Left ventricle myocardium superior (tissue), 1 donor: ENCODE measurements around the gene ECT2L. TPM values are rescaled to one million over a fixed set of nuclear protein-coding genes. Genes with fewer than 3 reads are reported as not detected.
A peak's percentile ranks its signal among the peaks of the same experiment; 100 is the strongest.

Experiments
- ATAC-seq: fragments of 200-7000 bp; cut with Tn5 transposase; one replicate; pipeline ENCODE4 v1.9.1; 2020; ENCODE audit warnings: mild to moderate bottlenecking, moderate library complexity
- DNase-seq: peaks from one replicate; pipeline ENCODE4 v3.0.0-alpha.2; 2020
- intact Hi-C: fragments of 100-400 bp; cut with micrococcal nuclease; formaldehyde crosslinking; loops from one replicate; pipeline ENCODE4 v1.11.0; 2022
- total RNA-seq: library from RNA; stranded (reverse); fragmentation: NEBNext Ultra II Directional; extraction: Animal tissue kit (Norgen Biotek cat#: 25700); gene quantifications from one replicate; pipeline ENCODE4 v1.2.1, GENCODE V29; 2021
- donor health status: DM: no; HTN: yes; CAD: no; lungs with severe emphysema.

Gene ECT2L
- total RNA-seq, 1 donor from 2014 or later: 0.37 TPM

- no peak for ATAC-seq
- no peak for DNase-seq
- intact Hi-C loops: no loop called here
Measured at GRCh38 chr6:138800377-138801150, 4.7 kb downstream of the ECT2L start.

- intact Hi-C loops: no loop called here
- ATAC-seq: no peak
Measured at GRCh38 chr6:138803331-138803730, 7.4 kb downstream of the ECT2L start.

DNA sequence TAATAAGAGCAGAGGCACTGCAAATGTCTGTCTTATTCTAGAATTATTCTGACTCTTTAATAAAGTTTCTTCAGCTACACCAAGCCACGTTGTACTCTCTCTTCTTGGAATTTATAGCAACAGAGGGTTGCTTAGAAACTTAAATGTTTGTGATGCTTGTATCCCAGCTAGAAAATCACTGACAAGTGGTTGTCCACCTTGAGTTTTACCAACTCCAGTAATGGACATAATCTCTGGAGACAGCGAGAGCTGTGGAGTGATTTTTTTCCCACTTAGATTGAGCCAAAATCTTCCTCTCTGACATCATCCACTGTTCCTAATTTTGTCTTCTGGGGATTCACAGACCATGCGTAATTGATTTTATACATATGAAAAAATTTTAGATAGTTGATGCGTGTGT is 8.0 kb downstream of the ECT2L start:
- intact Hi-C loops: no loop called here
- no peak for DNase-seq
- peak; percentile 60 for ATAC-seq

More at GRCh38 chr6:138803331-138803730, 7.4 kb downstream of the ECT2L start:
- DNase-seq: no peak

- ATAC-seq (peak; percentile 85), DNase-seq (peak; percentile 50)
- intact Hi-C loops: no loop called here
Measured at GRCh38 chr6:138805016-138805765, 9.3 kb downstream of the ECT2L start.

DNA sequence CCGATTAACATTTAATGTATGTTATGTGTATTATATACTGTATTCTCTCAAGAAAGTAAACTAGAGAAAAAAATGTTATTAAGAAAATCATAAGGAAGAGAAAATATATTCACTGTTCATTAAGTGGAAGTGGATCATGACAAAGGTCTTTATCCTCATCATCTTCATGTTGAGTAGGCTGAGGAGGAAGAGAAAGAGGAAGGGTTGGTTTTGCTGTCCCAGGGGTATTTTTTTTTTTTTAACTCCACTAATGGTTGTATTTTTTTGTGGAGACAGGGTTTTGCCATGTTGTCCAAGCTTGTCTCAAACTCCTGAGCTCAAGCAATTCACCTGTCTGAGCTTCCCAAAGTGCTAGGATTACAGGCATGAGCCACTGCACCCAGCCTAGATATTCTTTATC is 11.0 kb downstream of the ECT2L start:
- intact Hi-C loops: no loop called here
- DNase-seq: no peak
- ATAC-seq: no peak

DNA sequence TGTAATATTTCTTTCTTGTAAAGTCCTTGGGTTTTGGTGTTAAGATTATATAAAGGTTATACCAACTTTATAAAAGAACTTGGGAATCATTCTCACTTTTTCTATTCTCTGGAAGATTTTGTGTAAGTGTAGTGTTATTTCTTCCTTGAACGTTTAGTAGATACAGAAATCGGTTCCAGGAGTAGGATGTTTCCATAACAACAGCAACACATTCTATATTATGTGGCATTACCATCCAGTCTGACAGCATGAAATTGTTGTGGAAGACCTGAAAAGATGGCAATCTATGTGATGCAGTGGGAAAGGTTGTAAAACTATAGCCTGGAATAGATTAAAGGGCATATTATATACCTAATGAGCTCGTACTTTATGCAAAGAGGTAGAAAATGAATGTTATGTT is 13.8 kb downstream of the ECT2L start:
- intact Hi-C loops: no loop called here
- DNase-seq: no peak
- ATAC-seq: no peak

DNA sequence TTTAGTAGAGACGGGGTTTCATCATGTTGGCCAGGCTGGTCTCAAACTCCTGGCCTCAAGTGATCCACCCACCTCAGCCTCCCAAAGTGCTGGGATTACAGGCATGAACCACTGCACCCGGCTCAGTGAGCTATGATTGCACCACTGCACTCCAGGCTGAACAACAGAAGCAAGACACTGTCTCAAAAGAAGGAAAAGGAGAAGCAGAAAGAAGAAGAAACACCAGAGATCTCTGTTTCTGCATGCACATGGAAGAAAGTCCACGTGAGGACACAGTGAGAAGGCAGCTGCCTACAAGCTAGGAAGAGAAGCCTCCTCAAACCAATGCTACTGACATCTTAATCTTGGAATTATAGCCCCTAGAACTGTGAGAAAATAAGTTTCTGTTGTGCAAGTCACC is 16.0 kb downstream of the ECT2L start:
- DNase-seq: no peak
- intact Hi-C loops: no loop called here
- ATAC-seq: no peak

DNA sequence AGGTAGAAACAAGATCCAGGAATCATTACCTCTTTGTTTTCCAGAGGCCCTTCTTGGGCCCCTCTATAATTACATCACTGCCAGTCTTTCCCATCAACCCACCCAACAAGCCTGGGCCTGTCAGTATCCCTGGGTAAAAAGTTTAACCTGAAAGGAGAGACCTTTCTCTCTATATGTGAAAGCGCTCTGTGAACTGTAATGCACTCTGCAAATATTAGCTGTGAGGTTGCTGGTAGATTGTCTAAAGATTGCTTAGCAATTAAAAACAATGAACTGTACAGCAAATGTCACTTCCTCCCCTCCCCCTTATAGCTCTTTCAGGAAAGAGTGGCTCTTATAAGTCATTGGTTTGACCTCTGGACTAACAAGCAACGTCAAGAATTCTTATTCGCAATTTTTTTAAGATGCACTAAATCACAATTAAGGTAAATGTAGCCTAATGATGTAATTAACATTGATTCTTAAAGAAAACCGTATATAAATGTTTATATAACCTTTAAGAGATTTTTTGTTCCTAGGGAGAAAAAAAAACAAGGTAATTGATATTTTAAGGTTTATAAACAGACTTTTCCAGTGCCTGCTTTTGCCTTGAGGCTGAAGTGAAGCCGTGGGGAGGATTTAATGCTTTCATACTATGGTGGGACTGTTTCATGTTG is 18.4 kb downstream of the ECT2L start:
- DNase-seq: no peak
- intact Hi-C loops: no loop called here
- no peak for ATAC-seq

- intact Hi-C loops: no loop called here
- ATAC-seq: no peak
- DNase-seq: no peak
Measured at GRCh38 chr6:138815221-138815620, 19.3 kb downstream of the ECT2L start.

GRCh38 chr6:138815797-138816528 is 20.1 kb downstream of the ECT2L start:
- DNase-seq: no peak
- intact Hi-C loops: no loop called here

GRCh38 chr6:138817799-138818198 is 21.9 kb downstream of the ECT2L start:
- ATAC-seq (peak; percentile 8), DNase-seq (no peak)
- intact Hi-C loops: no loop called here

More at GRCh38 chr6:138815797-138816528, 20.1 kb downstream of the ECT2L start:
- peak; percentile 75 for ATAC-seq

- intact Hi-C loops: no loop called here
- ATAC-seq (peak; percentile 28), DNase-seq (no peak)
Measured at GRCh38 chr6:138818496-138819194, 22.8 kb downstream of the ECT2L start.

DNA sequence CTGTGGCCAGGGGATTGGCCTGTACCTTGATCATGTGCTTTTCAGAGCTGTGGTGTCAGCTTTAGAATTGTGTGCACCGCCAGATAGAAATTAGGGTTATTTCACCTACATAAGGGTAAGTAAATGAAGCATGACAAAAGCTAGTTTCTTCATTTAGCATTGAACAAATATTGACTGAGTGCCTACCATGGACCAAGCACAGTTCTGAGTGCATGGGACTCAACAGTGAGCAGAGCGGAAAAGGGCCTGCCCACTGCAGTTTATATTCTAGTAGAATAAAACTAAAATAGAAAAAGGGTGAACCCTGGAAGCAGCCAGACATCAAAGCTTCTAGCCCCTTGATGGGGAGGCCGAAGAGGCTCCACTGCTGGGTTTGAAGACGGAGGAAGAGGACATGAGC is 25.6 kb downstream of the ECT2L start:
- DNase-seq (no peak), ATAC-seq (no peak)
- intact Hi-C loops: no loop called here

GRCh38 chr6:138824482-138825144 is 28.7 kb downstream of the ECT2L start:
- peak; percentile 50 for ATAC-seq
- DNase-seq: no peak
- intact Hi-C loops: no loop called here

GRCh38 chr6:138830248-138830647 is 34.4 kb downstream of the ECT2L start:
- no peak for ATAC-seq
- DNase-seq: no peak
- intact Hi-C loops: no loop called here

GRCh38 chr6:138832182-138832581 is 36.3 kb downstream of the ECT2L start:
- intact Hi-C loops: no loop called here
- no peak for ATAC-seq
- DNase-seq: no peak

- DNase-seq: peak; percentile 66
- intact Hi-C loops: no loop called here
- peak; percentile 94 for ATAC-seq
Measured at GRCh38 chr6:138833816-138834539, 38.1 kb downstream of the ECT2L start.

- DNase-seq (no peak), ATAC-seq (no peak)
- intact Hi-C loops: no loop called here
Measured at GRCh38 chr6:138837246-138837645, 41.4 kb downstream of the ECT2L start.
